ENCODE results near the gene FYN.

DNA sequence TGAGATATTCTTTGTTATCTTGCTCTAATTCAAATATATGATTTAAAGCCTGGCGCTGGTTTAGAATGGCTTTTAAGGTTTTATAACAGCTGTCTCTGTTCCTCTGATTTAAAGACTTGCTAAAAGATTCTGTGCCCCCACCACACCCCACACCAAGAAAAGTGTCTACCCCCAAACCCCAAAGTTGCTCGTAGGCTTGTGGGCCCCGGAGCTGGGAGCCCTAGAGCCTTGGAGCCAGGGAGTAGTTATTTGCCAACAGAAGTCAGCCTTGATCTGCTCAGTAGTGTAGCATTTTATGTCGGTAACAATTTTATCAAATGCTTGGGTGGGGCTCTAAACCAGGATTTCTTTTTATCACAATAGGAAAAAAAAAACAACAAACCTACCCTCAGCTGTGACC is 162.3 kb downstream of the FYN start:
- no peak for TF ChIP-seq ZNF24 (IDR thresholded peaks at IDR 0.05)
- no peak for TF ChIP-seq POLR2A (IDR thresholded peaks at IDR 0.05; ENCODE audit: low read depth, low read length)
